ENCODE data around the gene PROX2.

The PROX2 gene

GRCh38 chr14:74868739-74869138 lies 7.2 kb downstream of the PROX2 start:
- no peak overlapping the region for H3K4me3 ChIP-seq (ENCODE audit: low read depth, low read length)
- no peak for DNase-seq (ENCODE audit: low read depth)
- TF ChIP-seq MYC (IDR thresholded peaks at IDR 0.05; ENCODE audit: low read depth, low read length) = no peak
- TF ChIP-seq POLR2A (IDR thresholded peaks at IDR 0.05; ENCODE audit: extremely low read depth, insufficient read length) = no peak
- TF ChIP-seq CTCF (IDR thresholded peaks at IDR 0.05; ENCODE audit: low read depth, low read length) = no peak
- no peak for TF ChIP-seq MAX (IDR thresholded peaks at IDR 0.05; ENCODE audit: low read depth, low read length)

- TF ChIP-seq CTCF (IDR thresholded peaks at IDR 0.05; ENCODE audit: low read depth, low read length) (no peak), MAX (IDR thresholded peaks at IDR 0.05; ENCODE audit: low read depth, low read length) (no peak), POLR2A (IDR thresholded peaks at IDR 0.05; ENCODE audit: extremely low read depth, insufficient read length) (no peak), MYC (IDR thresholded peaks at IDR 0.05; ENCODE audit: low read depth, low read length) (no peak)
Observed at GRCh38 chr14:74867673-74868072, 8.3 kb downstream of the PROX2 start.

GRCh38 chr14:74866708-74867389 lies 9.1 kb downstream of the PROX2 start:
- no peak for TF ChIP-seq CTCF (IDR thresholded peaks at IDR 0.05; ENCODE audit: low read depth, low read length)
- no peak for TF ChIP-seq MAX (IDR thresholded peaks at IDR 0.05; ENCODE audit: low read depth, low read length)
- TF ChIP-seq POLR2A (IDR thresholded peaks at IDR 0.05; ENCODE audit: extremely low read depth, insufficient read length) = no peak
- no peak for TF ChIP-seq MYC (IDR thresholded peaks at IDR 0.05; ENCODE audit: low read depth, low read length)
- no peak overlapping the region for H3K4me3 ChIP-seq (ENCODE audit: low read depth, low read length)
- DNase-seq (ENCODE audit: low read depth) = no peak

More at GRCh38 chr14:74867673-74868072, 8.3 kb downstream of the PROX2 start:
- DNase-seq (ENCODE audit: low read depth) = no peak
- no peak overlapping the region for H3K4me3 ChIP-seq (ENCODE audit: low read depth, low read length)

- TF ChIP-seq POLR2A (IDR thresholded peaks at IDR 0.05; ENCODE audit: extremely low read depth, insufficient read length) = no peak
- no peak for TF ChIP-seq MAX (IDR thresholded peaks at IDR 0.05; ENCODE audit: low read depth, low read length)
- no peak for TF ChIP-seq MYC (IDR thresholded peaks at IDR 0.05; ENCODE audit: low read depth, low read length)
- TF ChIP-seq CTCF (IDR thresholded peaks at IDR 0.05; ENCODE audit: low read depth, low read length) = no peak
- DNase-seq (ENCODE audit: low read depth) = no peak
- H3K4me3 ChIP-seq (ENCODE audit: low read depth, low read length) = no peak overlapping the region
Observed at GRCh38 chr14:74865156-74865555, 10.8 kb downstream of the PROX2 start.

- no peak overlapping the region for H3K4me3 ChIP-seq (ENCODE audit: low read depth, low read length)
- no peak for TF ChIP-seq MYC (IDR thresholded peaks at IDR 0.05; ENCODE audit: low read depth, low read length)
- TF ChIP-seq MAX (IDR thresholded peaks at IDR 0.05; ENCODE audit: low read depth, low read length) = no peak
- TF ChIP-seq CTCF (IDR thresholded peaks at IDR 0.05; ENCODE audit: low read depth, low read length) = no peak
- no peak for TF ChIP-seq POLR2A (IDR thresholded peaks at IDR 0.05; ENCODE audit: extremely low read depth, insufficient read length)
- no peak for DNase-seq (ENCODE audit: low read depth)
Observed at GRCh38 chr14:74864198-74864597, 11.7 kb downstream of the PROX2 start.

Data from NB4 (cell line).